HCT116 (cell line): ENCODE results near the gene STPG1. TPM values are rescaled to one million over a fixed set of nuclear protein-coding genes. Genes with fewer than 3 reads are reported as not detected.

Experiments used
- ATAC-seq: fragments of 200-7000 bp; cut with Tn5 transposase; 2 replicates; pipeline ENCODE4 v1.9.1; 2020; ENCODE audit warnings: mild to moderate bottlenecking, moderate library complexity
- BruUV-seq: library from RNA; stranded (reverse); fragments of 400-500 nt; replicated peaks from 2 replicates; lab custom pipeline; 2021; lab: Mats Ljungman, UMichigan
- CTCF ChIA-PET: fragments of 300-600 bp; sonication (Branson Sonifier 250); formaldehyde crosslinking; loops from one replicate; lab custom pipeline; 2021; ENCODE audit warnings: antibody characterized with exemption; lab: Charles Lee
- POLR2A ChIA-PET: fragments of 300-600, 350-600 bp; sonication (Branson Sonifier 250); formaldehyde crosslinking; loops from one replicate; lab custom pipeline; 2021; ENCODE audit warnings: antibody characterized with exemption; lab: Charles Lee
- RAD21 ChIA-PET, 2 experiments: fragments of 300-600 bp; sonication (Branson Sonifier 250); formaldehyde crosslinking; loops; one replicate each; lab custom pipeline; 2023; ENCODE audit warnings: low total read pairs in 2 of 2; ENCODE audit not compliant: uncharacterized antibody in 2 of 2, unreplicated experiment in 2 of 2, low non-redundant PET in 1 of 2; lab: Charles Lee
- DNase-seq: peaks from one replicate; pipeline ENCODE4 v3.0.0-alpha.2; 2010; ENCODE audit warnings: low read depth, low spot score
- H2AFZ ChIP-seq: fragments of 200-600 bp; shearing (Covaris generic), sonication (generic); 2 replicates; pipeline ENCODE4 v1.6.1; 2017; ENCODE audit warnings: low read depth, mixed run types, mixed read lengths, antibody characterized with exemption, low read length; ENCODE audit not compliant: poor library complexity, severe bottlenecking
- H3K27ac ChIP-seq: 2 replicates; pipeline ENCODE4 v1.5.1; 2012; ENCODE audit warnings: low read depth, low read length
- H3K27me3 ChIP-seq: fragments of 200-600 bp; sonication (generic); 2 replicates; pipeline ENCODE4 v1.6.1; 2016; ENCODE audit warnings: mixed run types, low read length, mixed read lengths; ENCODE audit not compliant: insufficient read depth
- H3K36me3 ChIP-seq, 2 experiments: fragments of 200-500 bp in 1 of 2; fragments of 200-600 bp in 1 of 2; sonication (Bioruptor generic) in 1 of 2; sonication (generic) in 1 of 2; 2 replicates each; pipeline versions ENCODE4 v1.5.1 to v1.6.1; 2014 to 2016; ENCODE audit warnings: low read length in 2 of 2, inconsistent platforms in 1 of 2, mixed read lengths in 1 of 2, mixed run types in 1 of 2; ENCODE audit not compliant: insufficient read depth in 2 of 2, control insufficient read depth in 1 of 2
- H3K4me1 ChIP-seq, 2 experiments: fragments of 200-600 bp in 1 of 2; sonication (generic) in 1 of 2; 2 replicates each; pipeline versions ENCODE4 v1.5.1 to v1.6.1; 2012 to 2017; ENCODE audit warnings: low read length in 2 of 2, inconsistent platforms in 1 of 2, mild to moderate bottlenecking in 1 of 2, mixed read lengths in 1 of 2, mixed run types in 1 of 2, moderate library complexity in 1 of 2; ENCODE audit not compliant: insufficient read depth in 2 of 2, control insufficient read depth in 1 of 2
- H3K4me2 ChIP-seq: fragments of 200-600 bp; sonication (generic); 2 replicates; pipeline ENCODE4 v1.6.1; 2017; ENCODE audit warnings: mixed run types, low read length, mixed read lengths
- H3K4me3 ChIP-seq, 2 experiments: fragments of 200-600 bp in 1 of 2; sonication (generic) in 1 of 2; replicated peaks in 1 of 2; 2 replicates each; pipeline ENCODE4 v1.5.1; 2011 to 2016; ENCODE audit warnings: low read length in 2 of 2, control low read depth in 1 of 2, low read depth in 1 of 2, mild to moderate bottlenecking in 1 of 2, mixed read lengths in 1 of 2, mixed run types in 1 of 2
- H3K79me2 ChIP-seq: fragments of 200-600 bp; sonication (generic); 2 replicates; pipeline ENCODE4 v1.6.1; 2017; ENCODE audit warnings: mild to moderate bottlenecking, mixed run types, low read length, moderate library complexity, mixed read lengths; ENCODE audit not compliant: insufficient read depth
- H3K9ac ChIP-seq: fragments of 200-600 bp; sonication (generic); 2 replicates; pipeline ENCODE4 v1.6.1; 2016; ENCODE audit warnings: low read length, mixed read lengths
- H3K9me2 ChIP-seq: fragments of 200-600 bp; sonication (generic), shearing (Covaris generic); 2 replicates; pipeline ENCODE4 v1.6.1; 2017; ENCODE audit warnings: mixed run types, mild to moderate bottlenecking, moderate library complexity; ENCODE audit not compliant: insufficient read depth
- H3K9me3 ChIP-seq, 2 experiments: fragments of 200-500 bp in 1 of 2; fragments of 200-600 bp in 1 of 2; sonication (Bioruptor generic) in 1 of 2; sonication (generic) in 1 of 2; 2 replicates each; pipeline ENCODE4 v1.6.1; 2014 to 2017; ENCODE audit warnings: low read length in 2 of 2, mixed read lengths in 2 of 2, inconsistent platforms in 1 of 2, low read depth in 1 of 2, mild to moderate bottlenecking in 1 of 2, mixed run types in 1 of 2, moderate library complexity in 1 of 2; ENCODE audit not compliant: control insufficient read depth in 1 of 2, insufficient read depth in 1 of 2
- H4K20me1 ChIP-seq: fragments of 200-600 bp; sonication (generic), shearing (Covaris generic); 2 replicates; pipeline ENCODE4 v1.6.1; 2017; ENCODE audit warnings: mixed run types, mild to moderate bottlenecking, moderate library complexity; ENCODE audit not compliant: insufficient read depth
- CBX3 ChIP-seq: IDR thresholded peaks from 2 replicates; pipeline ENCODE4 v1.6.1; 2012; ENCODE audit warnings: low read depth
- EGR1 ChIP-seq: IDR thresholded peaks from 2 replicates; pipeline ENCODE4 v1.6.1; 2012; ENCODE audit warnings: low read depth
- ELF1 ChIP-seq: IDR thresholded peaks from 2 replicates; pipeline ENCODE4 v1.6.1; 2012; ENCODE audit warnings: low read depth, borderline replicate concordance
- EZH2 ChIP-seq: fragments of 200-600 bp; sonication (generic); IDR thresholded peaks from 2 replicates; pipeline ENCODE4 v1.6.1; 2017; ENCODE audit warnings: antibody characterized with exemption, mixed run types
- EZH2phosphoT487 ChIP-seq: fragments of 200-600 bp; IDR thresholded peaks from 2 replicates; pipeline ENCODE4 v1.6.1; 2018; ENCODE audit warnings: antibody characterized with exemption, borderline replicate concordance
- FOSL1 ChIP-seq: IDR thresholded peaks from 2 replicates; pipeline ENCODE4 v1.6.1; 2012; ENCODE audit warnings: low read depth
- JUND ChIP-seq: IDR thresholded peaks from 2 replicates; pipeline ENCODE4 v1.6.1; 2012
- RAD21 ChIP-seq: IDR thresholded peaks from 2 replicates; pipeline ENCODE4 v1.6.1; 2012; ENCODE audit warnings: low read depth, mild to moderate bottlenecking
- SP1 ChIP-seq: IDR thresholded peaks from 2 replicates; pipeline ENCODE4 v1.6.1; 2012; ENCODE audit warnings: low read depth
- SRF ChIP-seq: IDR thresholded peaks from 2 replicates; pipeline ENCODE4 v1.6.1; 2012; ENCODE audit warnings: low read depth
- TCF7L2 ChIP-seq: IDR thresholded peaks from 2 replicates; pipeline ENCODE4 v1.7.0; 2011; ENCODE audit warnings: borderline replicate concordance, inconsistent platforms; ENCODE audit not compliant: insufficient read depth, insufficient read length; ENCODE audit errors: extremely low read depth
- YY1 ChIP-seq: IDR thresholded peaks from 2 replicates; pipeline ENCODE4 v1.6.1; 2011; ENCODE audit warnings: low read length, low read depth, moderate library complexity, mild to moderate bottlenecking; ENCODE audit not compliant: insufficient replicate concordance; ENCODE audit errors: extremely low read depth
- intact Hi-C: fragments of 100-400 bp; cut with micrococcal nuclease; formaldehyde crosslinking; loops from 2 replicates; pipeline ENCODE4 v1.10.0; 2022
- total RNA-seq: library from RNA; stranded (reverse); gene quantifications from one replicate; pipeline ENCODE4 v1.2.1, GENCODE V29; 2021; ENCODE audit not compliant: unreplicated experiment
- TF ChIP-seq, protein P1 (sequence below): IDR thresholded peaks from 2 replicates; pipeline ENCODE4 v1.6.1; 2012
- TF ChIP-seq, protein P2 (sequence below): IDR thresholded peaks from 2 replicates; pipeline ENCODE4 v1.6.1; 2012
- TF ChIP-seq, protein P3 (sequence below), 3 experiments: fragments of 200-600 bp in 1 of 3; sonication (generic) in 1 of 3; IDR thresholded peaks in 2 of 3; conservative IDR thresholded peaks in 1 of 3; 2 replicates each; pipeline ENCODE4 v1.5.1; 2012 to 2017; ENCODE audit warnings: low read depth in 2 of 3, low read length in 2 of 3, antibody characterized with exemption in 1 of 3, borderline replicate concordance in 1 of 3, control low read depth in 1 of 3, mild to moderate bottlenecking in 1 of 3, mixed read lengths in 1 of 3, mixed run types in 1 of 3, moderate library complexity in 1 of 3; ENCODE audit not compliant: insufficient read depth in 1 of 3

STPG1 gene
- total RNA-seq, 1 experiment from 2014 or later, result 13.4 TPM

DNA sequence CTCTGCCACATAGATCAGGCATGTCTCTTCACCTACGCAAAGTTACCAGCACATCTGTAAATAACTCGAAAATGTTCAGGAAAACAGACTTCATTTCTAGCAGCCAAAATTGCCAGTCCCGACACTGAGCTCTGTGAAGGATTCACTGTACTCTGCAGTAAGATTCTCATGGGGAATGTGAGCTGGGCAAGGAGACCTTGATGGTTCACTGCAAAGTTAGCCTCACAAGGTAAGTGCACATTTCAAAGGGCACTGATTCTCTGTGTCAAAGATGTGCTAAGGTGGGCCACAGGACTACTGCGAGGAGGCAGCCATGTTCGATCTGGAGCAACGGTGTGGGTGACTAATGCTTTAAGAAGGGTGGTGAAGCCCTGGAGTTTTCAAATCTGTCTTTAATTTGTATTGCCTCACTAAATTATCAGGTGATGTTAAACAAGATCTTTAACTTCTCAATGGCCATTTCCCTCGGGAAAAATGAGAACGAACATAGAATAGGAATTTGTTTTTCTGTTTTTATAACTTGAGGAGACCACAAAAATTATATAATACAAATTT is 25.2 kb downstream of the STPG1 start:
- Histone ChIP-seq H4K20me1 (no peaks in the 10 kb centered on the region), H3K27me3 (no peaks in the 10 kb centered on the region), H3K27ac (no peak overlapping the region), H3K9me2 (no peaks in the 10 kb centered on the region), H3K4me1 (peaks cover 6 to 31% of the 10 kb centered on the region in 2 experiments; a peak in 3 of 4 replicates), H2AFZ (no peak overlapping the region), H3K9me3 (no peaks in the 10 kb centered on the region), H3K4me2 (no peak overlapping the region), H3K4me3 (no peak overlapping the region), H3K9ac (no peak overlapping the region), H3K79me2 (no peaks in the 10 kb centered on the region), H3K36me3 (no peaks in the 10 kb centered on the region)
- BruUV-seq, result no TSS peak
- TF ChIP-seq JUND (no peak), RAD21 (no peak), EZH2 (no peak), ELF1 (no peak), EGR1 (no peak)
- TF ChIP-seq, protein P1, sequence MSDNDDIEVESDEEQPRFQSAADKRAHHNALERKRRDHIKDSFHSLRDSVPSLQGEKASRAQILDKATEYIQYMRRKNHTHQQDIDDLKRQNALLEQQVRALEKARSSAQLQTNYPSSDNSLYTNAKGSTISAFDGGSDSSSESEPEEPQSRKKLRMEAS, result no peak
- RAD21 ChIA-PET, result interaction anchor here in 1 of 2 experiments (0.7 to 1.2 kb wide), 2 partner anchors 189 to 238 kb away, joined by 3 read pairs; no protein-coding TSS in a partner anchor
- no peak for DNase-seq
- POLR2A ChIA-PET, result no interaction called here
- ATAC-seq, result no peak
- intact Hi-C loops, result no loop called here
- CTCF ChIA-PET, result interaction anchor here (0.9 to 3.5 kb wide), 4 partner anchors 15 to 238 kb away, joined by 3 to 18 read pairs (median 4); no protein-coding TSS in a partner anchor

DNA sequence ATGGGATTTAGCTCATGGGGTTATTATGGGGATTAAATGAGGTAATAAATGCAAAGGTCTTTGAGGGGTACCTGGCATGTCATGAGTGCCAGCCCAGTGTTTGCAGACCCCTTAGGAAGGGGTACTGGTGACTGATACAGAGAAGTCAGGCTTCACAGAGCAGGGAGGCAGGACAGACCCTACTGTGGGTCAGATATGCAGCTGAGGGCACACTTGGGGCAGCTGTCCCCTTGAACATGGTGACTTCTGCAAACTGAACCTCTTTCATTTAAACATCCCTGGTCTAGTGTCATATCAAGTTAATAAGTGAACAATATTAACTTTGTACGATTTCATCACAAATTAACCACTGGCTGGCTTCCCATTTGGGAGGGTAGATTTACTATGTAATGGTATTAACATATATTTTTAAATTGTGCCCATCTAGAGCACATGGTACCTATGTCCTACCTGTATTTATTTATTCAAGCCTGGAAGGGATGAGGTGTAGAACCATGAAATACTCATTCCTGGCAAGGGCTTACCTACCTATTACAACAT is 25.9 kb downstream of the STPG1 start:
- intact Hi-C loops, result no loop called here
- H3K9me3 ChIP-seq, result no peaks in the 10 kb centered on the region
- no peaks in the 10 kb centered on the region for H3K36me3 ChIP-seq
- BruUV-seq, result no TSS peak
- no peaks in the 10 kb centered on the region for H3K79me2 ChIP-seq
- ATAC-seq (no peak), DNase-seq (no peak)
- H2AFZ ChIP-seq, result no peak overlapping the region
- H3K27ac ChIP-seq, result no peak overlapping the region
- no peak overlapping the region for H3K4me3 ChIP-seq
- peaks cover 6 to 25% of the 10 kb centered on the region in 2 experiments; a peak in 3 of 4 replicates for H3K4me1 ChIP-seq
- no peaks in the 10 kb centered on the region for H3K9me2 ChIP-seq
- no peak overlapping the region for H3K4me2 ChIP-seq
- H3K27me3 ChIP-seq, result no peaks in the 10 kb centered on the region
- ChIA-PET CTCF (interaction anchor here (0.8 to 3.5 kb wide), 4 partner anchors 15 to 237 kb away, joined by 3 to 18 read pairs (median 4); no protein-coding TSS in a partner anchor), POLR2A (no interaction called here), RAD21 (interaction anchor here (0.9 to 1.2 kb wide), 2 partner anchors 186 to 188 kb away, joined by 3 read pairs; no protein-coding TSS in a partner anchor)
- no peaks in the 10 kb centered on the region for H4K20me1 ChIP-seq
- H3K9ac ChIP-seq, result no peak overlapping the region
- TF ChIP-seq, protein P1, result no peak
- TF ChIP-seq EGR1 (no peak), JUND (no peak), TCF7L2 (no peak), FOSL1 (no peak), CBX3 (no peak), SRF (no peak), EZH2phosphoT487 (no peak), YY1 (no peak), RAD21 (no peak), SP1 (no peak)
- TF ChIP-seq, protein P2, sequence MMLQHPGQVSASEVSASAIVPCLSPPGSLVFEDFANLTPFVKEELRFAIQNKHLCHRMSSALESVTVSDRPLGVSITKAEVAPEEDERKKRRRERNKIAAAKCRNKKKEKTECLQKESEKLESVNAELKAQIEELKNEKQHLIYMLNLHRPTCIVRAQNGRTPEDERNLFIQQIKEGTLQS, result no peak
- TF ChIP-seq, protein P3, sequence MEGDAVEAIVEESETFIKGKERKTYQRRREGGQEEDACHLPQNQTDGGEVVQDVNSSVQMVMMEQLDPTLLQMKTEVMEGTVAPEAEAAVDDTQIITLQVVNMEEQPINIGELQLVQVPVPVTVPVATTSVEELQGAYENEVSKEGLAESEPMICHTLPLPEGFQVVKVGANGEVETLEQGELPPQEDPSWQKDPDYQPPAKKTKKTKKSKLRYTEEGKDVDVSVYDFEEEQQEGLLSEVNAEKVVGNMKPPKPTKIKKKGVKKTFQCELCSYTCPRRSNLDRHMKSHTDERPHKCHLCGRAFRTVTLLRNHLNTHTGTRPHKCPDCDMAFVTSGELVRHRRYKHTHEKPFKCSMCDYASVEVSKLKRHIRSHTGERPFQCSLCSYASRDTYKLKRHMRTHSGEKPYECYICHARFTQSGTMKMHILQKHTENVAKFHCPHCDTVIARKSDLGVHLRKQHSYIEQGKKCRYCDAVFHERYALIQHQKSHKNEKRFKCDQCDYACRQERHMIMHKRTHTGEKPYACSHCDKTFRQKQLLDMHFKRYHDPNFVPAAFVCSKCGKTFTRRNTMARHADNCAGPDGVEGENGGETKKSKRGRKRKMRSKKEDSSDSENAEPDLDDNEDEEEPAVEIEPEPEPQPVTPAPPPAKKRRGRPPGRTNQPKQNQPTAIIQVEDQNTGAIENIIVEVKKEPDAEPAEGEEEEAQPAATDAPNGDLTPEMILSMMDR (IDR thresholded peaks at IDR 0.05 in 2 of 3, conservative IDR thresholded peaks at IDR 0.05 in 1 of 3; ENCODE audit: borderline replicate concordance in 1 of 3, insufficient read depth in 1 of 3, low read depth in 2 of 3, low read length in 2 of 3), result no peak
